HK-2 (cell line): ENCODE results near the gene SSH2.
A peak's percentile ranks its signal among the peaks of the same experiment; 100 is the strongest.

ENCODE experiments used
- DNase-seq: peaks from one replicate; pipeline ENCODE4 v3.0.0-alpha.2; 2018; ENCODE audit not compliant: unreplicated experiment

Gene SSH2

GRCh38 chr17:29839656-29840055, 90.4 kb downstream of the SSH2 start:
- DNase-seq = no peak

DNA sequence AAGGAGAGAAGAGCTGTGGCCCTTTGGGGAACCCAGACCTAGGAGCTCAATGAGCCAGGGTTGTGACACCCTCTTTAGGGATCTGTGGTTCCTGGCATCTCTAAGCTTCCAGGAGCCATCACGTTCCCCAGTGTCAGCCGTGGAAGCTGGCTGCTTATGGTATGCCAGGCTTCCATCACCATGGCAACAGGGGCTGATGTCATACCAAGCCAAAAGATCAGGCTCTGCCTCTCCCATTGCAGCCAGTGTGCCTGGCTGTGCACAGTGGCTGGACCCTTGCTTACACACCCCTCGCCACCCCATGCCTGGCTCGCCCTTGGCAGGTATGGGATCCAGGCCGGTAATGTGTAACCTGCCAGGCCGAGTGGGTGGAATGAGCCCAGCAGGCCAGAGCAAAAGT, 91.1 kb downstream of the SSH2 start:
- no peak for DNase-seq

DNA sequence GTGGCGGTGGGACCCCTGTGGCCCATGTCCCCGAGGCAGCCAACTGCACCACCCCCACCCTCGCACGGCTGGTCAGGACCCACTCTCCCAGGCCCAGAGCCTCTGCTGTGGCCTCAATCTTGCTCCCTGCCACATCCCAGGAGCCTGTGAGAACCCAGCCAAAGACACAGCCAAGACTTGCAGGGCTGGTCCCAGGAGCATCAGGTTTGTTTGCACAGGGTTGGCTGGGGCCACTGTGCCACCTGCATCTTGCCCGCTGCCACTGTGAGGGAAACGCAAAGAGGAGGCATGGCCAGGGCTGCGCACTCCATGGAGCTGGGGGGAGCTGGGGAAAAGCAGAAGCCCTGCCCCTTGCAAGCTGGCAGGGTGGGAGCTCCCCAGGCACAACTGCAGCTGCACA, 92.5 kb downstream of the SSH2 start:
- no peak for DNase-seq

DNA sequence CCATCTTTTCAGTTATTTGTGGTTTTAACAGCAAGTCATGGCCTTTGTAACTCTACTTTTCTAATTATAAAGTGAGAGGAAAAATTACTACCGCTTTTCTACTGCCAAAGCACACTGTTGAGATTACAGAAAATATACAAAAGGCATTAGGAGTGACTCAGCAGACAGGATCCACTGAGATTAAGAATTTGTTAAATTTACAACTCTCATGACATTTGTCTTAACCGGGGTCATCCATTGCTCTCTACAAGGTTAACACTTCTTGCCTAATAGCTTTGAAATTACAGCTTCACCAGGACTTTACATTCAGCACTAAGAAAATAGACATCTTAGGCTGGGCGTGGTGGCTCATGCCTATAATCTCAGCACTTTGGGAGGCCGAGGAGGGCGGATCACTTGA, 93.4 kb downstream of the SSH2 start:
- no peak for DNase-seq

- DNase-seq = no peak
Observed at GRCh38 chr17:29835435-29836351, 94.3 kb downstream of the SSH2 start.

- DNase-seq = no peak
Observed at GRCh38 chr17:29833801-29834200, 96.2 kb downstream of the SSH2 start.

- DNase-seq = no peak
Observed at GRCh38 chr17:29828676-29829284, 101.2 kb downstream of the SSH2 start.

DNA sequence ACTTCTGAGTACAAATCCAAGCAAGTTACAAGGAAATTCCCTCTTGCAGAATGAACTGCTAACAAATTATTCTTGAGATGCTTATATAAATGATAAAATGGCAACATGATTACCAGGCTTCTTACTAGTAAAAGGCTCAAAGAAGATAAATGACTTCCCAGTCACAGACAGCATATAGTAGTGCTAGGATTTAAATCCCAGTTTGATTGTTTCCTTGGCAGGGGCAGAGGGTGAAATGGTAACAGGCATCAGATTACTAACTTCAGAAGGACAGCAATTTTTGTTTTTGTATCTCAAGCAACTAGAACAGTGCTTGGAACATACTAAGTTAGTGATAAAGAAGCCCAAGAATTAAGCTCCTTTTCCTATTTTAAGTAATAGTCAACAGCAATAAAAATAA, 102.8 kb downstream of the SSH2 start:
- no peak for DNase-seq

- no peak for DNase-seq
Observed at GRCh38 chr17:29826114-29826692, 103.8 kb downstream of the SSH2 start.

- DNase-seq = no peak
Observed at GRCh38 chr17:29825604-29826003, 104.4 kb downstream of the SSH2 start.

GRCh38 chr17:29821897-29822296, 108.1 kb downstream of the SSH2 start:
- no peak for DNase-seq

DNA sequence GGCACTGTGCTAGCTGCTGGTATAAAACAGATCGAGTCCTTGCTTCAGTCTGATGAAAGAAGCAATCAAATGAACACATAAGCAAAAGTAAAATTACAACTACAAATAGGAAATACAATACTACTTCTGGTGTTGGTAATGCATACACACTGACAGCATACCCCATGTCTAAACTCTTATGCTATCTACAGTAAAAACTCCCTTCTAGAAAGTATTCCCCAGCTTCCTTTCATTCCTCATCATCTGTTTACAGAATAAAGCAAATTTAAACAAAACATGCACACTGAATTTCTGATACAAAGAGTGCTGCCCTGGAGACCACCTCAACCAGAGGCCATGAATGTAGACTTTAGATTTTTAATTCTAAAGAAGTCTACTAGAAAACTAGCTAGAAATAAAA, 109.6 kb downstream of the SSH2 start:
- DNase-seq = no peak

DNA sequence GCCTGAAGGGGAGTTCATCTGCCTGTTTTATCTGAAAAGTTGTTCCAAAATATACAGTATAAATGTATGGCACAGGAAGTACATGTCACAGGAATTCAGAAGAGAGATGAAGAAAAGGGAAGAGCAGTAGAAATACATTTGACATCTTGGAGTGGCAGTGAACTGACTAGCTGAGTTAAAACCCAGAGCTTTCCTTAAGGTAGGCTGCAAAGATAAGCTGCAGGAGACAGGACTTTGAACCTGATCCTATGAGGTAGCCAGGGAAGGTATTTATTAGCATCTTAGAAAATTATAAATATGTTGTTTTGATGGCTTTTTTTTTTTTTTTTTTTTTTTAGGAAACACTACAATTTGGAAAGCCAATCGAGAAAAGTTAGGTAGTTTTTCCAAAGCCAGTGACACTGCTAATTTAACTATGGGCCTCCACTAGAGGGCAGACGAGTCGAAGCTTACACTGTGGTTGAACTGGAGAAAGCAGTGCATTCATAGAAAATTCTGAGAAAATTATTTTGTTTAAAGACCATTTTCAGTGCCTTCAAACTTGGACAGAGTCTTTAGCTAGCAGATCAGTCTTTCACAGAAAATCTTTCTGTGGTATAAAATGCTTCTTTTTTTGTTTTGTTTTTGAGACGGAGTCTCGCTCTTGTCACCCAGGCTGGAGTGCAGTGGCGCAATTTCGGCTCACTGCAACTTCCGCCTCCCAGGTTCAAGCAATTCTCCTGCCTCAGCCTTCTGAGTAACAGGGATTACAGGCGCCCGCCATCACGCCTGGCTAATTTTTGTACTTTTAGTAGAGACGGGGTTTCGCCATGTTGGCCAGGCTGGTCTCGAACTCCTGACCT, 122.3 kb downstream of the SSH2 start:
- DNase-seq = peak; percentile 45

DNA sequence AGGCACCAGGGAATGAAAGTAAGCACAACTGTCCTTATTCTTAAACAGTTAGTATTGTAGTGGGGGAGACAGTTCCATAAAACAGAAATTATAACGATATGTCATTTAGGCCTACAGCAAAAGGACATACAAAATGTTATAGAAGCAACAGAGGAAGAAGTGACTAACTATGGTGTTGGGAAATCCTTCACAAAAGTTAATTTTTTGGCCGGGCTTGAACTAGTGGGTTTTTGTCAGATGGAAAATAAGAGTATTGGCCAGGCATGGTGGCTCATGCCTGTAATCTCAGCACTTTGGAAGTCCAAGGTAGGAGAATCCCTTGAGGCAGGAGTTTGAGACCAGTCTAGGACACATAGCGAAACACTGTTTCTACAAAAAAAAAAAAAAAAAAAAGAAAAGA, 127.8 kb downstream of the SSH2 start:
- no peak for DNase-seq

GRCh38 chr17:29800457-29800856, 129.6 kb downstream of the SSH2 start:
- no peak for DNase-seq

GRCh38 chr17:29796652-29797051, 133.4 kb downstream of the SSH2 start:
- DNase-seq = no peak

DNA sequence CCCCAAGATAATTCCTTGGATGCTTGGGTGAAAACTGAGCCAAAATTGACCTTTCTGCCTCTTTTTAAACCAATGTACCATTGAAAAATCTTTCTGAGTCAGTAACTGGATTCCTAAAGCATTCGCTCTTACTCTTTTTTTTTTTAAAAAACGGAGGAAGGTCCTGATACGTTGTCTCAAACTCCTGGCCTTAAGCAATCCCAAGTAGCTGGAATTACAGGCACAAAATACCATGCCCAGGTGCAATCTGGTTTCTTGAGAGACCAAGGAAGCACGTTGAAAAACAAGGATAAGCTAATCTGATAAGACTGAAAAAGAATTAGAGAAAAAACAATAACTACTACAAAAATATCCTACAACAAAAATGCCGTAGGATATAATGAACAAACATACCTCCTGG, 136.5 kb downstream of the SSH2 start:
- no peak for DNase-seq

- no peak for DNase-seq
Observed at GRCh38 chr17:29791336-29792080, 138.5 kb downstream of the SSH2 start.

DNA sequence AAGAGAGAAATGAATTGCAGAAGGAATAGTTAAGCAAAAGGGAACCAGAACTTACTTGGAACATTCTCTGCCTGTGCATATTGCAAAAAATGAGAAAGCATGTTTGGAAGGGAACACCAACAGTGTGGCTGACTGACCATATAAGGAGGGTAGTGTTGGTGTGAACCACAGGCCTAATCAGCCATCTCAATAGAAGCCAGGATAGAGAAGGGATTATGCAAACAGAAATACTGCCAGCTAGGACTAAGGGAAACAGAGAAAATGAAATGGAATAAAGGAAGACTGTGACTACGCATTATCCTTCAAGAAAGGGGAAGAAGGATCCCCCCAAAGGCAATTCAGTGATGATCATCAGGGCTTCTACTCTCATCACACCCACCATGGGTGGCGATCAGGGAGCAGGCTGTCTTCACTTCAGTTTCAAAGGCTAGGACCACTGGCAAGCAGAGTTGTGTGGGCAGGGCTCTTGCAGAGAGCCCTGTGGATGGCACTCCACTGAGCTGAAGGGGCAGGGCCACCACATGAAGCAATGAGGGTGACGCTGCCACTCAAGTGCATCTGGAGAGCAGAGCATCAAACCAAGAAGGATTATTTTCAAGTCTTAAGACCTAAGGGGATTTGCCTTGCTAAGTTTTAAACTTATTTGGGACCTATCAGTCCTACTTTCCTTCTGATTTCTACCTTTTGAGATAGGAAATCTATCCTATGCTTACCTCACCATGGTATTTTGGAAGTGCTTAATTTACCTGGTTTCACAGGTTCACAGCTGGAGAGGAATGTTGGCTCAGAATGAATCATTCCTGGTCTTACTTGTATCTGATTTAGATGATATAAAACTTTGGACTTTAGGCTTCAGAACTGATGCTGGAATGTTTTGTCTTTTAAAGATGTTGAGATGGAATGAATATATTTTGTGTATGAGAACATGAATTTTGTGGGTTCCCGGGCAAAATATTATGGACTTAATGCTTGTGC, 140.5 kb downstream of the SSH2 start:
- no peak for DNase-seq

- no peak for DNase-seq
Observed at GRCh38 chr17:29787995-29788394, 142.0 kb downstream of the SSH2 start.
